Measurements from ENCODE around the gene ATOH8. TPM values are rescaled to one million over a fixed set of nuclear protein-coding genes. Genes with fewer than 3 reads are reported as not detected.

Gene ATOH8
- total and polyA plus RNA-seq, 2 donors (not counting 1 experiment from before 2014, with no cell fraction given): not detected

DNA sequence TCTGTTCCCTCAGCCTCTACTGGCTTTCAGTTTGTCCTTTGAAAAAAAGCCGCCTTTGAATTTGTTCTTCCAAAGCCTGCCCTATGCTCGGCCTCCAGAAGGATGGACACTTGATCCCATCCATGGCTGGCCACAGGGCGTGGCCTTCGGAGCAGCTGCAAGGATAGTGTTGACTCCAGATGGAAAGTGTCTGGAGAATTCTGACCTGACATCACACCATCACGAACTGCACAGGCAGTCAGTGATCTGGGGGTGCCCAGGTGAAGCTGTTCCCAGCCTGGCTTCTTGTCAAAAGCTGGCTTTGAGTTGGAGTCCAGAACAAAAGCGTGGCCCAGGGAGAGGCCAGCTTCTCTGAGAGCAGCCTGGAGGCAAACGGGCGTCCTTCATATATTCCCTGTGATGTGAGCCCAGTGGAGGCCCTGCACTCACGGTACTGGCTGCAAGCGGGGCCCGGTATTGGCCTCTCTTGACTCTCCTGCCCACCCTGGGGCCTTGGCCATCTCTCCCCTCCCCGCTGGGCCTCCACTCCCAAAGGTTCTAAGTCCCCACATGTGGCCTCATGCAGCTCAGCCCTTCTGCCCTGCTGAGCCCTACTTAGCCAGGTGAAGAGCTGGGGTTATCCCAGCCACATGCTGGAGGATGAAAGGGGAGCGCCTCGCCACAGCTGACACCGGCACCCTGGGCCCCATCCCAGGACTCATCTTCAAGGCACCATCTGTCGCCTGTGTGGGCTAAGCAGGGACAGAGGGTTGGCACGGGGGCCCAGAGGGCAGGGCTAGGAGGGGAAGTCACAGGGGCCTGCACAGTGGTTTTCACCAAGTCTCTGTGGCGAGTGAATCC lies 20.4 kb upstream of the ATOH8 start:
- H3K27ac ChIP-seq (ENCODE audit: low read length in 2 of 2): no peak overlapping the region
- POLR2A ChIA-PET: no interaction called here
- intact Hi-C loops (cut with micrococcal nuclease): no loop called here

DNA sequence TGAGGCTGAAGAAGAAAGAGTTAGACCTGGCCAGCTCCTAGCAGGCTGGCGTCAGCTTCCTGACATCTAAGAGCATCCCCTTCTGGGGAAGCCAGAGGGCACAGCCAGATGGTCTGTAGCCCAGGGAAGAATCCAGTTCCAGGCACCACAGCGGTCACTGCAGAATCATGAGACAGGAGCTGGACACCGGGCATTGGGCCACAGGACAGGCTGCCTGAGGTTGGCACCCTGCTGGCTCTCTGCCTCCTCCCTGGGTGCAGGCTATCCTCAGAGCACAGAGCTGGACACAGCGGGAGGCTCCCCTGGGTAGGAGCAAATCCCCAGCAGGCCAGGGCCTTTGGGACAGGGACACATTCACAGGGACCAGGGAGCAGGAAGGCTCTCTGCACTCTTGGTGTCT lies 19.8 kb upstream of the ATOH8 start:
- Histone ChIP-seq H3K9me3 (ENCODE audit: control extremely low read depth in 1 of 3, control insufficient read depth in 2 of 3, insufficient read depth in 1 of 3, low read length in 2 of 3) (no peaks in the 10 kb centered on the region), H3K4me1 (ENCODE audit: control insufficient read depth in 2 of 2, insufficient read depth in 2 of 2, low read length in 2 of 2) (peaks cover 0 to 3% of the 10 kb centered on the region in 2 donors), H3K4me3 (ENCODE audit: control extremely low read depth in 1 of 5, extremely low read depth in 1 of 5, insufficient read depth in 1 of 5, low read depth in 2 of 5, low read length in 4 of 5) (no peak overlapping the region), H3K36me3 (replicated peaks in 1 of 2; ENCODE audit: control extremely low read depth in 1 of 2, control insufficient read depth in 1 of 2, extremely low read depth in 1 of 2, insufficient read depth in 2 of 2, low read length in 1 of 2) (no peaks in the 10 kb centered on the region), H4K20me1 (ENCODE audit: control insufficient read depth, insufficient read depth, low read length, poor library complexity, severe bottlenecking) (no peaks in the 10 kb centered on the region), H3K79me2 (ENCODE audit: control insufficient read depth, insufficient read depth, low read length) (no peaks in the 10 kb centered on the region), H3K27me3 (replicated peaks in 1 of 4; ENCODE audit: control extremely low read depth in 1 of 4, control insufficient read depth in 3 of 4, insufficient read depth in 4 of 4, low read length in 3 of 4) (peaks cover 0 to 14% (median 1%) of the 10 kb centered on the region in 4 experiments), H2AFZ (ENCODE audit: insufficient read depth, low read depth, low read length, poor library complexity, severe bottlenecking) (no peak overlapping the region), H3K9ac (ENCODE audit: low read length) (no peak overlapping the region), H3K27ac (ENCODE audit: low read length in 2 of 2) (no peak overlapping the region), H3K4me2 (replicated peaks; ENCODE audit: low read depth, low read length, poor library complexity, severe bottlenecking) (no peak overlapping the region)
- DNase-seq (no peak), ATAC-seq (ENCODE audit: low read depth) (no peak)
- ChIA-PET CTCF (interaction anchor here (0.8 to 5.8 kb wide), 3 partner anchors 10 to 80 kb away, joined by 3 to 35 read pairs (median 3); no protein-coding TSS in a partner anchor), POLR2A (no interaction called here)
- intact Hi-C loops (cut with micrococcal nuclease): no loop called here
- H3K27ac Mint-ChIP-seq: no peak overlapping the region
- WGBS (ENCODE audit: insufficient coverage): 91% methylated on average over 4 of the region's 4 CpGs
- H3K4me3 Mint-ChIP-seq: no peak overlapping the region
- TF ChIP-seq, protein P1, sequence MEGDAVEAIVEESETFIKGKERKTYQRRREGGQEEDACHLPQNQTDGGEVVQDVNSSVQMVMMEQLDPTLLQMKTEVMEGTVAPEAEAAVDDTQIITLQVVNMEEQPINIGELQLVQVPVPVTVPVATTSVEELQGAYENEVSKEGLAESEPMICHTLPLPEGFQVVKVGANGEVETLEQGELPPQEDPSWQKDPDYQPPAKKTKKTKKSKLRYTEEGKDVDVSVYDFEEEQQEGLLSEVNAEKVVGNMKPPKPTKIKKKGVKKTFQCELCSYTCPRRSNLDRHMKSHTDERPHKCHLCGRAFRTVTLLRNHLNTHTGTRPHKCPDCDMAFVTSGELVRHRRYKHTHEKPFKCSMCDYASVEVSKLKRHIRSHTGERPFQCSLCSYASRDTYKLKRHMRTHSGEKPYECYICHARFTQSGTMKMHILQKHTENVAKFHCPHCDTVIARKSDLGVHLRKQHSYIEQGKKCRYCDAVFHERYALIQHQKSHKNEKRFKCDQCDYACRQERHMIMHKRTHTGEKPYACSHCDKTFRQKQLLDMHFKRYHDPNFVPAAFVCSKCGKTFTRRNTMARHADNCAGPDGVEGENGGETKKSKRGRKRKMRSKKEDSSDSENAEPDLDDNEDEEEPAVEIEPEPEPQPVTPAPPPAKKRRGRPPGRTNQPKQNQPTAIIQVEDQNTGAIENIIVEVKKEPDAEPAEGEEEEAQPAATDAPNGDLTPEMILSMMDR (IDR thresholded peaks at IDR 0.05): no peak
- no peak for TF ChIP-seq EZH2 (IDR thresholded peaks at IDR 0.05; ENCODE audit: borderline replicate concordance, insufficient read depth, low read depth, low read length, poor library complexity, severe bottlenecking)
- peaks cover 26% of the 10 kb centered on the region for H3K27me3 Mint-ChIP-seq
- no peaks in the 10 kb centered on the region for H3K9me3 Mint-ChIP-seq (ENCODE audit: insufficient read depth)
- no peaks in the 10 kb centered on the region for H3K4me1 Mint-ChIP-seq

More for the DNA sequence above, 20.4 kb upstream of the ATOH8 start:
- no peak overlapping the region for H3K4me3 ChIP-seq (ENCODE audit: control extremely low read depth in 1 of 5, extremely low read depth in 1 of 5, insufficient read depth in 1 of 5, low read depth in 2 of 5, low read length in 4 of 5)
- H2AFZ ChIP-seq (ENCODE audit: insufficient read depth, low read depth, low read length, poor library complexity, severe bottlenecking): no peak overlapping the region
- TF ChIP-seq EZH2 (IDR thresholded peaks at IDR 0.05; ENCODE audit: borderline replicate concordance, insufficient read depth, low read depth, low read length, poor library complexity, severe bottlenecking): no peak
- TF ChIP-seq, protein P1 (IDR thresholded peaks at IDR 0.05): no peak
- peaks cover 0 to 16% (median 4%) of the 10 kb centered on the region in 4 experiments for H3K27me3 ChIP-seq (replicated peaks in 1 of 4; ENCODE audit: control extremely low read depth in 1 of 4, control insufficient read depth in 3 of 4, insufficient read depth in 4 of 4, low read length in 3 of 4)
- no peaks in the 10 kb centered on the region for H3K9me3 ChIP-seq (ENCODE audit: control extremely low read depth in 1 of 3, control insufficient read depth in 2 of 3, insufficient read depth in 1 of 3, low read length in 2 of 3)
- no peak for DNase-seq
- peaks cover 28% of the 10 kb centered on the region for H3K27me3 Mint-ChIP-seq
- H3K4me2 ChIP-seq (replicated peaks; ENCODE audit: low read depth, low read length, poor library complexity, severe bottlenecking): no peak overlapping the region
- peaks cover 3 to 7% of the 10 kb centered on the region in 2 donors for H3K4me1 ChIP-seq (ENCODE audit: control insufficient read depth in 2 of 2, insufficient read depth in 2 of 2, low read length in 2 of 2)
- H3K79me2 ChIP-seq (ENCODE audit: control insufficient read depth, insufficient read depth, low read length): no peaks in the 10 kb centered on the region
- CTCF ChIA-PET: interaction anchor here (1.1 to 5.8 kb wide), 3 partner anchors 8 to 80 kb away, joined by 4 to 35 read pairs (median 4); no protein-coding TSS in a partner anchor
- no peaks in the 10 kb centered on the region for H4K20me1 ChIP-seq (ENCODE audit: control insufficient read depth, insufficient read depth, low read length, poor library complexity, severe bottlenecking)
- no peak overlapping the region for H3K4me3 Mint-ChIP-seq
- H3K9me3 Mint-ChIP-seq (ENCODE audit: insufficient read depth): no peaks in the 10 kb centered on the region
- H3K36me3 ChIP-seq (replicated peaks in 1 of 2; ENCODE audit: control extremely low read depth in 1 of 2, control insufficient read depth in 1 of 2, extremely low read depth in 1 of 2, insufficient read depth in 2 of 2, low read length in 1 of 2): no peaks in the 10 kb centered on the region
- 89% methylated on average over 15 of the region's 18 CpGs for WGBS (ENCODE audit: insufficient coverage)
- H3K27ac Mint-ChIP-seq: no peak overlapping the region
- no peak for ATAC-seq (ENCODE audit: low read depth)
- H3K9ac ChIP-seq (ENCODE audit: low read length): no peak overlapping the region
- no peaks in the 10 kb centered on the region for H3K4me1 Mint-ChIP-seq
